HUES48 (cell line): Measurements from ENCODE around the gene MAGI2.

ENCODE experiments used
- H3K27ac ChIP-seq: one replicate; pipeline ENCODE4 v1.7.0; 2013; ENCODE audit warnings: low read depth, low read length, inconsistent platforms
- H3K27me3 ChIP-seq: 2 replicates; pipeline ENCODE4 v1.6.1; 2013; ENCODE audit warnings: mild to moderate bottlenecking, low read length; ENCODE audit not compliant: control insufficient read depth, insufficient read depth
- H3K36me3 ChIP-seq: 2 replicates; pipeline ENCODE4 v1.6.1; 2013; ENCODE audit warnings: low read length; ENCODE audit not compliant: control insufficient read depth, insufficient read depth
- H3K4me1 ChIP-seq: 2 replicates; pipeline ENCODE4 v1.6.1; 2013; ENCODE audit warnings: mild to moderate bottlenecking, low read length; ENCODE audit not compliant: control insufficient read depth, insufficient read depth
- H3K4me3 ChIP-seq: 2 replicates; pipeline ENCODE4 v1.5.1; 2013; ENCODE audit warnings: mild to moderate bottlenecking, low read depth, low read length
- H3K9ac ChIP-seq: 2 replicates; pipeline ENCODE4 v1.6.1; 2013; ENCODE audit warnings: mild to moderate bottlenecking, low read depth, low read length, moderate library complexity
- H3K9me3 ChIP-seq: 2 replicates; pipeline ENCODE4 v1.6.1; 2013; ENCODE audit warnings: low read length; ENCODE audit not compliant: control insufficient read depth, insufficient read depth

MAGI2 gene

GRCh38 chr7:79453558-79454360 lies at the start of gene MAGI2:
Gene MAGI2, minus strand, starts transcription at chr7:79453667. Its CDS starts 347 bp downstream, at chr7:79453320.
- no peak within 1 kb of the TSS for H3K27ac ChIP-seq
- H3K9ac ChIP-seq: no peak within 1 kb of the TSS; the same call in none of the 2 replicates
- H3K27me3 ChIP-seq: peaks cover 78% of the 10 kb centered on the region

GRCh38 chr7:79502151-79502550 lies 48.7 kb upstream of the MAGI2 start:
- Histone ChIP-seq H3K9me3 (no peaks in the 10 kb centered on the region), H3K27ac (no peak overlapping the region), H3K27me3 (no peaks in the 10 kb centered on the region), H3K9ac (no peak overlapping the region), H3K4me3 (no peak overlapping the region), H3K36me3 (no peaks in the 10 kb centered on the region), H3K4me1 (peaks cover 18% of the 10 kb centered on the region)

More at GRCh38 chr7:79453558-79454360, at the start of gene MAGI2:
- no peaks in the 10 kb centered on the region for H3K9me3 ChIP-seq
- H3K4me1 ChIP-seq: 0 out of 2 replicates have a peak, but pooled peaks cover 3% of the 10 kb centered on the region
- H3K36me3 ChIP-seq: no peaks in the 10 kb centered on the region
- H3K4me3 ChIP-seq: peak within 1 kb of the TSS; percentile 77

- Histone ChIP-seq H3K9ac (no peak overlapping the region), H3K4me1 (peaks cover 5% of the 10 kb centered on the region), H3K4me3 (no peak overlapping the region), H3K27me3 (no peaks in the 10 kb centered on the region), H3K9me3 (no peaks in the 10 kb centered on the region), H3K27ac (no peak overlapping the region), H3K36me3 (no peaks in the 10 kb centered on the region)
Measured at GRCh38 chr7:79500759-79501158, 47.3 kb upstream of the MAGI2 start.

GRCh38 chr7:79497728-79498127 lies 44.3 kb upstream of the MAGI2 start:
- Histone ChIP-seq H3K27me3 (no peaks in the 10 kb centered on the region), H3K9ac (no peak overlapping the region)

GRCh38 chr7:79495544-79496272 lies 42.2 kb upstream of the MAGI2 start:
- H3K36me3 ChIP-seq: no peaks in the 10 kb centered on the region
- H3K4me3 ChIP-seq: no peak overlapping the region
- no peaks in the 10 kb centered on the region for H3K4me1 ChIP-seq
- no peaks in the 10 kb centered on the region for H3K9me3 ChIP-seq
- no peaks in the 10 kb centered on the region for H3K27me3 ChIP-seq
- H3K27ac ChIP-seq: no peak overlapping the region
- H3K9ac ChIP-seq: no peak overlapping the region

More at GRCh38 chr7:79497728-79498127, 44.3 kb upstream of the MAGI2 start:
- Histone ChIP-seq H3K27ac (no peak overlapping the region), H3K36me3 (no peaks in the 10 kb centered on the region), H3K9me3 (no peaks in the 10 kb centered on the region), H3K4me1 (no peaks in the 10 kb centered on the region), H3K4me3 (no peak overlapping the region)

GRCh38 chr7:79494046-79494445 lies 40.6 kb upstream of the MAGI2 start:
- H3K36me3 ChIP-seq: no peaks in the 10 kb centered on the region
- H3K27ac ChIP-seq: no peak overlapping the region
- no peaks in the 10 kb centered on the region for H3K4me1 ChIP-seq
- no peak overlapping the region for H3K4me3 ChIP-seq
- H3K27me3 ChIP-seq: no peaks in the 10 kb centered on the region
- no peaks in the 10 kb centered on the region for H3K9me3 ChIP-seq
- no peak overlapping the region for H3K9ac ChIP-seq

GRCh38 chr7:79489371-79489770 lies 35.9 kb upstream of the MAGI2 start:
- Histone ChIP-seq H3K36me3 (no peaks in the 10 kb centered on the region), H3K27ac (no peak overlapping the region), H3K27me3 (no peaks in the 10 kb centered on the region), H3K4me1 (no peaks in the 10 kb centered on the region), H3K9ac (no peak overlapping the region), H3K4me3 (no peak overlapping the region), H3K9me3 (no peaks in the 10 kb centered on the region)

GRCh38 chr7:79478386-79478785 lies 24.9 kb upstream of the MAGI2 start:
- Histone ChIP-seq H3K4me3 (no peak overlapping the region), H3K9me3 (no peaks in the 10 kb centered on the region), H3K9ac (no peak overlapping the region), H3K4me1 (no peaks in the 10 kb centered on the region; the same call in 1 of the 2 replicates), H3K27me3 (no peaks in the 10 kb centered on the region), H3K27ac (no peak overlapping the region), H3K36me3 (no peaks in the 10 kb centered on the region)

- Histone ChIP-seq H3K27ac (no peak overlapping the region), H3K27me3 (no peaks in the 10 kb centered on the region), H3K36me3 (no peaks in the 10 kb centered on the region), H3K4me3 (no peak overlapping the region), H3K9ac (no peak overlapping the region), H3K9me3 (no peaks in the 10 kb centered on the region), H3K4me1 (no peaks in the 10 kb centered on the region; the same call in 1 of the 2 replicates)
Measured at GRCh38 chr7:79475455-79475854, 22.0 kb upstream of the MAGI2 start.

GRCh38 chr7:79471699-79472098 lies 18.2 kb upstream of the MAGI2 start:
- Histone ChIP-seq H3K9ac (no peak overlapping the region), H3K27ac (no peak overlapping the region), H3K4me1 (no peaks in the 10 kb centered on the region; the same call in 1 of the 2 replicates), H3K36me3 (no peaks in the 10 kb centered on the region), H3K4me3 (no peak overlapping the region), H3K9me3 (no peaks in the 10 kb centered on the region), H3K27me3 (no peaks in the 10 kb centered on the region)

GRCh38 chr7:79471283-79471682 lies 17.8 kb upstream of the MAGI2 start:
- H3K9me3 ChIP-seq: no peaks in the 10 kb centered on the region
- no peak overlapping the region for H3K9ac ChIP-seq
- no peaks in the 10 kb centered on the region for H3K36me3 ChIP-seq
- no peaks in the 10 kb centered on the region; the same call in 1 of the 2 replicates for H3K4me1 ChIP-seq
- no peak overlapping the region for H3K27ac ChIP-seq
- H3K27me3 ChIP-seq: no peaks in the 10 kb centered on the region
- no peak overlapping the region for H3K4me3 ChIP-seq
